HepG2 (cell line): ENCODE results near the gene WDR26. TPM values are rescaled to one million over a fixed set of nuclear protein-coding genes. Genes with fewer than 3 reads are reported as not detected.

Source experiments
- ATAC-seq: fragments of 200-7000 bp; cut with Tn5 transposase; 3 replicates; pipeline ENCODE4 v1.9.1; 2020; ENCODE audit warnings: mild to moderate bottlenecking, moderate library complexity
- BruUV-seq: library from RNA; stranded (reverse); fragments of 400-500 nt; replicated peaks from 2 replicates; lab custom pipeline; 2021; lab: Mats Ljungman, UMichigan
- CTCF ChIA-PET: fragments of 300-600 bp; formaldehyde crosslinking; extraction: SDS; loops from one replicate; lab custom pipeline; 2021; ENCODE audit warnings: low total read pairs, inconsistent platforms, low intra/inter-chr PET ratio; lab: Yijun Ruan, JAX
- POLR2A ChIA-PET: fragments of 350-600 bp; sonication (Branson Sonifier 250); formaldehyde crosslinking; loops from one replicate; lab custom pipeline; 2020; ENCODE audit warnings: antibody characterized with exemption, inconsistent platforms; lab: Yijun Ruan, JAX
- DNase-seq: peaks from one replicate; pipeline ENCODE4 v3.0.0-alpha.2; 2015; ENCODE audit warnings: low spot score
- FAIRE-seq: peaks from 3 replicates; lab custom pipeline; 2011; peaks lifted over from hg19 to GRCh38; lab: Jason Lieb, UNC
- H2AFZ ChIP-seq: one replicate; pipeline ENCODE4 v1.6.1; 2011; ENCODE audit warnings: low read length, inconsistent platforms
- H3K27ac ChIP-seq: fragments of 300-600 bp; 3 replicates; pipeline ENCODE4 v1.8.0; 2011; ENCODE audit warnings: mixed run types, mild to moderate bottlenecking, mixed read lengths, low read length, inconsistent platforms; ENCODE audit not compliant: insufficient read depth; ENCODE audit errors: extremely low read length
- H3K27me3 ChIP-seq, 2 experiments: fragments of 200-600 bp in 1 of 2; 2 replicates in 1 of 2; 3 replicates in 1 of 2; pipeline versions ENCODE4 v1.6.0 to v1.8.0; 2011; ENCODE audit warnings: low read length in 2 of 2, mild to moderate bottlenecking in 2 of 2, moderate library complexity in 2 of 2, inconsistent platforms in 1 of 2; ENCODE audit not compliant: insufficient read depth in 2 of 2, control insufficient read depth in 1 of 2
- H3K36me3 ChIP-seq, 2 experiments: fragments of 200-600 bp in 1 of 2; replicated peaks in 1 of 2; 2 replicates in 1 of 2; 3 replicates in 1 of 2; pipeline versions ENCODE4 v1.5.1 to v1.8.0; 2011; ENCODE audit warnings: low read length in 2 of 2, inconsistent platforms in 1 of 2; ENCODE audit not compliant: insufficient read depth in 2 of 2, control insufficient read depth in 1 of 2
- H3K4me1 ChIP-seq: 2 replicates; pipeline ENCODE4 v1.5.1; 2012; ENCODE audit warnings: low read length, inconsistent platforms; ENCODE audit not compliant: insufficient read depth
- H3K4me2 ChIP-seq: 2 replicates; pipeline ENCODE4 v1.6.0; 2011; ENCODE audit warnings: low read depth, low read length, inconsistent platforms
- H3K4me3 ChIP-seq, 3 experiments: fragments of 200-600 bp in 1 of 3; sonication (generic), shearing (Covaris generic) in 1 of 3; replicated peaks in 1 of 3; 2 replicates each; pipeline ENCODE4 v1.5.1; 2011 to 2016; ENCODE audit warnings: low read length in 3 of 3, inconsistent platforms in 2 of 3, low read depth in 2 of 3, mild to moderate bottlenecking in 2 of 3, control low read depth in 1 of 3, mixed read lengths in 1 of 3; ENCODE audit not compliant: insufficient read depth in 1 of 3
- H3K79me2 ChIP-seq: one replicate; pipeline ENCODE4 v1.6.1; 2011; ENCODE audit warnings: low read length, inconsistent platforms; ENCODE audit not compliant: insufficient read depth
- H3K9ac ChIP-seq: 2 replicates; pipeline ENCODE4 v1.6.0; 2011; ENCODE audit warnings: mild to moderate bottlenecking, low read depth, low read length, inconsistent platforms; ENCODE audit not compliant: insufficient read depth
- H3K9me3 ChIP-seq: 2 replicates; pipeline ENCODE4 v1.5.1; 2012; ENCODE audit warnings: mild to moderate bottlenecking, low read length
- H4K20me1 ChIP-seq: 2 replicates; pipeline ENCODE4 v1.6.0; 2011; ENCODE audit warnings: inconsistent platforms, mild to moderate bottlenecking, low read length, moderate library complexity; ENCODE audit not compliant: insufficient read depth
- AKAP8 ChIP-seq: sonication (generic); formaldehyde crosslinking; IDR thresholded peaks from 2 replicates; pipeline ENCODE4 v1.5.1; 2020; ENCODE audit warnings: mild to moderate bottlenecking, missing genetic modification reagents
- ARHGAP35 ChIP-seq: sonication (generic); formaldehyde crosslinking; IDR thresholded peaks from 2 replicates; pipeline ENCODE4 v1.9.0; 2022; ENCODE audit warnings: mild to moderate bottlenecking, inconsistent platforms, moderate library complexity, missing genetic modification reagents, borderline replicate concordance
- NKX3-1 ChIP-seq: sonication (generic); formaldehyde crosslinking; IDR thresholded peaks from 2 replicates; pipeline ENCODE4 v1.5.0; 2020; ENCODE audit warnings: missing genetic modification reagents
- REL ChIP-seq: sonication (generic); formaldehyde crosslinking; conservative IDR thresholded peaks from 2 replicates; pipeline ENCODE4 v1.8.0; 2022; ENCODE audit warnings: mild to moderate bottlenecking, missing genetic modification reagents, moderate library complexity
- ZFX ChIP-seq: sonication (generic); formaldehyde crosslinking; IDR thresholded peaks from 2 replicates; pipeline ENCODE4 v1.4.0; 2020; ENCODE audit warnings: mild to moderate bottlenecking, low read depth, missing genetic modification reagents, moderate library complexity
- ZNF33B ChIP-seq: sonication (generic); formaldehyde crosslinking; IDR thresholded peaks from 2 replicates; pipeline ENCODE4 v1.5.1; 2020; ENCODE audit warnings: mild to moderate bottlenecking, missing genetic modification reagents
- ZNF354B ChIP-seq: sonication (generic); formaldehyde crosslinking; IDR thresholded peaks from 2 replicates; pipeline ENCODE4 v1.8.0; 2022; ENCODE audit warnings: mild to moderate bottlenecking, missing genetic modification reagents
- WGBS: methylation state at CpG from one replicate; pipeline ENCODE4 v1.1.6; 2017; ENCODE audit warnings: low lambda C conversion rate; 5-methylcytosine and 5-hydroxymethylcytosine counted together
- in situ Hi-C: cut with HindIII; loops from 2 replicates; pipeline ENCODE4 v1.10.0; 2017; ENCODE audit warnings: low pct_unique_long_range_greater_than_20kb; ENCODE audit not compliant: extremely low pct_ligation_motif_present
- intact Hi-C: fragments of 100-400 bp; cut with micrococcal nuclease; formaldehyde crosslinking; loops from one replicate; pipeline ENCODE4 v1.10.0; 2022; ENCODE audit not compliant: unreplicated experiment
- polyA plus RNA-seq, 8 experiments: library from polyadenylated mRNA; depleted of rRNA in 3 of 8; stranded (reverse) in 7 of 8; unstranded in 1 of 8; fragments of >200 nt; fragmentation: Illumina TruSeq in 4 of 8; extraction: Trizol in 4 of 8; gene quantifications; 2 replicates each; pipeline versions ENCODE4 v1.2.1 to v1.2.3, GENCODE V29; 2011 to 2016; ENCODE audit warnings: low read depth in 4 of 8, missing spikeins in 1 of 8, mixed read lengths in 1 of 8; ENCODE audit not compliant: insufficient read depth in 1 of 8
- total RNA-seq, 5 experiments: library from RNA; depleted of rRNA; stranded (reverse); fragments of >200 nt; fragmentation: Illumina TruSeq; extraction: Trizol; gene quantifications; 2 replicates each; pipeline ENCODE4 v1.2.3, GENCODE V29; 2016; ENCODE audit warnings: low read depth in 1 of 5
- TF ChIP-seq, protein P1 (sequence below), 2 experiments: sonication (generic) in 1 of 2; formaldehyde crosslinking in 1 of 2; IDR thresholded peaks; 2 replicates each; pipeline versions ENCODE4 v1.4.0 to v1.6.1; 2016 to 2020; ENCODE audit warnings: borderline replicate concordance in 1 of 2, low read depth in 1 of 2, mild to moderate bottlenecking in 1 of 2, missing genetic modification reagents in 1 of 2
- TF ChIP-seq, protein P2 (sequence below): sonication (generic); IDR thresholded peaks from 2 replicates; pipeline ENCODE4 v1.6.1; 2016; ENCODE audit warnings: low read depth, borderline replicate concordance
- TF ChIP-seq, protein P3 (sequence below): sonication (generic); formaldehyde crosslinking; IDR thresholded peaks from 2 replicates; pipeline ENCODE4 v1.5.0; 2020; ENCODE audit warnings: mild to moderate bottlenecking, missing genetic modification reagents, moderate library complexity
- TF ChIP-seq, protein P4 (sequence below): sonication (generic); formaldehyde crosslinking; conservative IDR thresholded peaks from 2 replicates; pipeline ENCODE4 v1.8.0; 2022; ENCODE audit warnings: missing genetic modification reagents
- TF ChIP-seq, protein P5 (sequence below): sonication (generic); formaldehyde crosslinking; IDR thresholded peaks from 2 replicates; pipeline ENCODE4 v1.4.0; 2020; ENCODE audit warnings: missing genetic modification reagents

WDR26 gene
- total and polyA plus RNA-seq, 2 of the 13 experiments (the other 11 are each of a cell fraction or from before 2014, with no cell fraction given): 13.2 to 23.7 TPM

DNA sequence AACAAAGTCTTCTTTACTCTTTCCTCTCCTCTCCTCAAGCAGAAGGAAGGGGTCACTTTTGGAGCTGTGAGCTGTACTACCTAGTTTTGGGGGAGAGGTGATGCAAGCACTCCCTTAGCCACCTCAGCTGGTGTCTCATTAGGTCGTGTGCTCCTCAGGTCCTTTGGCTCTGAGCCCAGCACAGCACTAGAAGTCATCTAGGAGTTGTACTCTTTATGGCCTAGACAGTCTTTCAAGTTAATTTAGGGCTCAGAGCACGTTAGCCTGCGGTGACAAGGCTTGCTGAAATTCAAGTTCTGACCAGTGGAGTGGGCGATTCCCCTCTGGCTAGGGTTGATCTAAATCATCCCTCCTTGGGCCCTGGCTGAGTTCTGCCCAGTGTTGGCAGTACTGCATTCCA lies 48.0 kb upstream of the WDR26 start:
- TF ChIP-seq ZNF354B (CRISPR knock-in tag) (no peak), ZNF33B (no peak), NKX3-1 (CRISPR knock-in tag) (no peak), ZFX (CRISPR knock-in tag) (no peak), ARHGAP35 (no peak), AKAP8 (CRISPR knock-in tag) (no peak), REL (no peak)
- TF ChIP-seq, protein P1, sequence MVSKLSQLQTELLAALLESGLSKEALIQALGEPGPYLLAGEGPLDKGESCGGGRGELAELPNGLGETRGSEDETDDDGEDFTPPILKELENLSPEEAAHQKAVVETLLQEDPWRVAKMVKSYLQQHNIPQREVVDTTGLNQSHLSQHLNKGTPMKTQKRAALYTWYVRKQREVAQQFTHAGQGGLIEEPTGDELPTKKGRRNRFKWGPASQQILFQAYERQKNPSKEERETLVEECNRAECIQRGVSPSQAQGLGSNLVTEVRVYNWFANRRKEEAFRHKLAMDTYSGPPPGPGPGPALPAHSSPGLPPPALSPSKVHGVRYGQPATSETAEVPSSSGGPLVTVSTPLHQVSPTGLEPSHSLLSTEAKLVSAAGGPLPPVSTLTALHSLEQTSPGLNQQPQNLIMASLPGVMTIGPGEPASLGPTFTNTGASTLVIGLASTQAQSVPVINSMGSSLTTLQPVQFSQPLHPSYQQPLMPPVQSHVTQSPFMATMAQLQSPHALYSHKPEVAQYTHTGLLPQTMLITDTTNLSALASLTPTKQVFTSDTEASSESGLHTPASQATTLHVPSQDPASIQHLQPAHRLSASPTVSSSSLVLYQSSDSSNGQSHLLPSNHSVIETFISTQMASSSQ (IDR thresholded peaks at IDR 0.05; ENCODE audit: low read depth): no peak
- TF ChIP-seq, protein P1 (CRISPR knock-in tag; IDR thresholded peaks at IDR 0.05; ENCODE audit: borderline replicate concordance): no peak
- TF ChIP-seq, protein P2, sequence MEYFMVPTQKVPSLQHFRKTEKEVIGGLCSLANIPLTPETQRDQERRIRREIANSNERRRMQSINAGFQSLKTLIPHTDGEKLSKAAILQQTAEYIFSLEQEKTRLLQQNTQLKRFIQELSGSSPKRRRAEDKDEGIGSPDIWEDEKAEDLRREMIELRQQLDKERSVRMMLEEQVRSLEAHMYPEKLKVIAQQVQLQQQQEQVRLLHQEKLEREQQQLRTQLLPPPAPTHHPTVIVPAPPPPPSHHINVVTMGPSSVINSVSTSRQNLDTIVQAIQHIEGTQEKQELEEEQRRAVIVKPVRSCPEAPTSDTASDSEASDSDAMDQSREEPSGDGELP: no peak
- TF ChIP-seq, protein P3, sequence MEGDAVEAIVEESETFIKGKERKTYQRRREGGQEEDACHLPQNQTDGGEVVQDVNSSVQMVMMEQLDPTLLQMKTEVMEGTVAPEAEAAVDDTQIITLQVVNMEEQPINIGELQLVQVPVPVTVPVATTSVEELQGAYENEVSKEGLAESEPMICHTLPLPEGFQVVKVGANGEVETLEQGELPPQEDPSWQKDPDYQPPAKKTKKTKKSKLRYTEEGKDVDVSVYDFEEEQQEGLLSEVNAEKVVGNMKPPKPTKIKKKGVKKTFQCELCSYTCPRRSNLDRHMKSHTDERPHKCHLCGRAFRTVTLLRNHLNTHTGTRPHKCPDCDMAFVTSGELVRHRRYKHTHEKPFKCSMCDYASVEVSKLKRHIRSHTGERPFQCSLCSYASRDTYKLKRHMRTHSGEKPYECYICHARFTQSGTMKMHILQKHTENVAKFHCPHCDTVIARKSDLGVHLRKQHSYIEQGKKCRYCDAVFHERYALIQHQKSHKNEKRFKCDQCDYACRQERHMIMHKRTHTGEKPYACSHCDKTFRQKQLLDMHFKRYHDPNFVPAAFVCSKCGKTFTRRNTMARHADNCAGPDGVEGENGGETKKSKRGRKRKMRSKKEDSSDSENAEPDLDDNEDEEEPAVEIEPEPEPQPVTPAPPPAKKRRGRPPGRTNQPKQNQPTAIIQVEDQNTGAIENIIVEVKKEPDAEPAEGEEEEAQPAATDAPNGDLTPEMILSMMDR (CRISPR knock-in tag): no peak
- TF ChIP-seq, protein P4, sequence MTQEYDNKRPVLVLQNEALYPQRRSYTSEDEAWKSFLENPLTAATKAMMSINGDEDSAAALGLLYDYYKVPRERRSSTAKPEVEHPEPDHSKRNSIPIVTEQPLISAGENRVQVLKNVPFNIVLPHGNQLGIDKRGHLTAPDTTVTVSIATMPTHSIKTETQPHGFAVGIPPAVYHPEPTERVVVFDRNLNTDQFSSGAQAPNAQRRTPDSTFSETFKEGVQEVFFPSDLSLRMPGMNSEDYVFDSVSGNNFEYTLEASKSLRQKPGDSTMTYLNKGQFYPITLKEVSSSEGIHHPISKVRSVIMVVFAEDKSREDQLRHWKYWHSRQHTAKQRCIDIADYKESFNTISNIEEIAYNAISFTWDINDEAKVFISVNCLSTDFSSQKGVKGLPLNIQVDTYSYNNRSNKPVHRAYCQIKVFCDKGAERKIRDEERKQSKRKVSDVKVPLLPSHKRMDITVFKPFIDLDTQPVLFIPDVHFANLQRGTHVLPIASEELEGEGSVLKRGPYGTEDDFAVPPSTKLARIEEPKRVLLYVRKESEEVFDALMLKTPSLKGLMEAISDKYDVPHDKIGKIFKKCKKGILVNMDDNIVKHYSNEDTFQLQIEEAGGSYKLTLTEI (CRISPR knock-in tag): no peak
- TF ChIP-seq, protein P5, sequence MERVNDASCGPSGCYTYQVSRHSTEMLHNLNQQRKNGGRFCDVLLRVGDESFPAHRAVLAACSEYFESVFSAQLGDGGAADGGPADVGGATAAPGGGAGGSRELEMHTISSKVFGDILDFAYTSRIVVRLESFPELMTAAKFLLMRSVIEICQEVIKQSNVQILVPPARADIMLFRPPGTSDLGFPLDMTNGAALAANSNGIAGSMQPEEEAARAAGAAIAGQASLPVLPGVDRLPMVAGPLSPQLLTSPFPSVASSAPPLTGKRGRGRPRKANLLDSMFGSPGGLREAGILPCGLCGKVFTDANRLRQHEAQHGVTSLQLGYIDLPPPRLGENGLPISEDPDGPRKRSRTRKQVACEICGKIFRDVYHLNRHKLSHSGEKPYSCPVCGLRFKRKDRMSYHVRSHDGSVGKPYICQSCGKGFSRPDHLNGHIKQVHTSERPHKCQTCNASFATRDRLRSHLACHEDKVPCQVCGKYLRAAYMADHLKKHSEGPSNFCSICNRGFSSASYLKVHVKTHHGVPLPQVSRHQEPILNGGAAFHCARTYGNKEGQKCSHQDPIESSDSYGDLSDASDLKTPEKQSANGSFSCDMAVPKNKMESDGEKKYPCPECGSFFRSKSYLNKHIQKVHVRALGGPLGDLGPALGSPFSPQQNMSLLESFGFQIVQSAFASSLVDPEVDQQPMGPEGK: no peak
- DNase-seq: no peak
- Histone ChIP-seq H3K79me2 (no peaks in the 10 kb centered on the region), H3K36me3 (no peaks in the 10 kb centered on the region), H3K9me3 (no peaks in the 10 kb centered on the region), H3K4me1 (no peaks in the 10 kb centered on the region), H2AFZ (no peak overlapping the region), H3K4me2 (no peak overlapping the region), H3K9ac (no peak overlapping the region), H3K27ac (no peak overlapping the region), H3K27me3 (no peaks in the 10 kb centered on the region), H4K20me1 (no peaks in the 10 kb centered on the region), H3K4me3 (no peak overlapping the region)
- in situ Hi-C loops: no loop called here
- ATAC-seq: no peak; the same call in 2 of the 3 replicates
- WGBS: 21% methylated on average over 2 of the region's 4 CpGs
- CTCF ChIA-PET: no interaction called here
- BruUV-seq: no TSS peak
- intact Hi-C loops: no loop called here
- POLR2A ChIA-PET: no interaction called here
- FAIRE-seq: no peak
